ENCODE data around the gene ZSCAN5B.

DNA sequence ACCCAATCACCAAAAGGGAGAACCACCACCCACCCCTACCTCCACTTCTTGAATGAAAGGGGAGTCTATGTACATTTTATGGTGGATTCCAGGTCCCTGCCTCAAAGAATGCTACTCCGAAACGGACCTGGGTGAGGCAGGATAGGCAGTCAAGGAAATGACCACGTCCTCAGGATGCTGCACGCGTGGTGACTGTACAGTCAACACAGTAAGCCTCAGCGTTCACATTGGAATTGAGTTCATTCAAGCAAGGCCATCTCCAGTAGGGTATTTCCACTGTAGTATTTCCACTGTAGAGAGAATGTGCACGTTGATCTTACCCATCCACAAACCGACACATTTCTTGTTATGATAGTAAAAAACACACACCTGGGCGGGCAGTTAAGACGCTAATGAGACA, 21.4 kb upstream of the ZSCAN5B start:
- TF ChIP-seq, protein P1, sequence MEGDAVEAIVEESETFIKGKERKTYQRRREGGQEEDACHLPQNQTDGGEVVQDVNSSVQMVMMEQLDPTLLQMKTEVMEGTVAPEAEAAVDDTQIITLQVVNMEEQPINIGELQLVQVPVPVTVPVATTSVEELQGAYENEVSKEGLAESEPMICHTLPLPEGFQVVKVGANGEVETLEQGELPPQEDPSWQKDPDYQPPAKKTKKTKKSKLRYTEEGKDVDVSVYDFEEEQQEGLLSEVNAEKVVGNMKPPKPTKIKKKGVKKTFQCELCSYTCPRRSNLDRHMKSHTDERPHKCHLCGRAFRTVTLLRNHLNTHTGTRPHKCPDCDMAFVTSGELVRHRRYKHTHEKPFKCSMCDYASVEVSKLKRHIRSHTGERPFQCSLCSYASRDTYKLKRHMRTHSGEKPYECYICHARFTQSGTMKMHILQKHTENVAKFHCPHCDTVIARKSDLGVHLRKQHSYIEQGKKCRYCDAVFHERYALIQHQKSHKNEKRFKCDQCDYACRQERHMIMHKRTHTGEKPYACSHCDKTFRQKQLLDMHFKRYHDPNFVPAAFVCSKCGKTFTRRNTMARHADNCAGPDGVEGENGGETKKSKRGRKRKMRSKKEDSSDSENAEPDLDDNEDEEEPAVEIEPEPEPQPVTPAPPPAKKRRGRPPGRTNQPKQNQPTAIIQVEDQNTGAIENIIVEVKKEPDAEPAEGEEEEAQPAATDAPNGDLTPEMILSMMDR (IDR thresholded peaks at IDR 0.05): no peak
- no peak for TF ChIP-seq POLR2A (IDR thresholded peaks at IDR 0.05)

All from thyroid gland (tissue), 4 donors.